ENCODE results near the gene LYST. TPM values are rescaled to one million over a fixed set of nuclear protein-coding genes. Genes with fewer than 3 reads are reported as not detected.

The LYST gene
- total RNA-seq, 1 donor, result 30.4 TPM

- no peak overlapping the region for H3K4me3 ChIP-seq (ENCODE audit: low read depth, low read length)
- TF ChIP-seq, protein P1, sequence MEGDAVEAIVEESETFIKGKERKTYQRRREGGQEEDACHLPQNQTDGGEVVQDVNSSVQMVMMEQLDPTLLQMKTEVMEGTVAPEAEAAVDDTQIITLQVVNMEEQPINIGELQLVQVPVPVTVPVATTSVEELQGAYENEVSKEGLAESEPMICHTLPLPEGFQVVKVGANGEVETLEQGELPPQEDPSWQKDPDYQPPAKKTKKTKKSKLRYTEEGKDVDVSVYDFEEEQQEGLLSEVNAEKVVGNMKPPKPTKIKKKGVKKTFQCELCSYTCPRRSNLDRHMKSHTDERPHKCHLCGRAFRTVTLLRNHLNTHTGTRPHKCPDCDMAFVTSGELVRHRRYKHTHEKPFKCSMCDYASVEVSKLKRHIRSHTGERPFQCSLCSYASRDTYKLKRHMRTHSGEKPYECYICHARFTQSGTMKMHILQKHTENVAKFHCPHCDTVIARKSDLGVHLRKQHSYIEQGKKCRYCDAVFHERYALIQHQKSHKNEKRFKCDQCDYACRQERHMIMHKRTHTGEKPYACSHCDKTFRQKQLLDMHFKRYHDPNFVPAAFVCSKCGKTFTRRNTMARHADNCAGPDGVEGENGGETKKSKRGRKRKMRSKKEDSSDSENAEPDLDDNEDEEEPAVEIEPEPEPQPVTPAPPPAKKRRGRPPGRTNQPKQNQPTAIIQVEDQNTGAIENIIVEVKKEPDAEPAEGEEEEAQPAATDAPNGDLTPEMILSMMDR (IDR thresholded peaks at IDR 0.05; ENCODE audit: insufficient read depth, low read length), result no peak
- no peak for DNase-seq (ENCODE audit: low read depth)
Observed at GRCh38 chr1:235646463-235646862, 220.2 kb downstream of the LYST start.

- no peak overlapping the region for H3K4me3 ChIP-seq (ENCODE audit: low read depth, low read length)
- TF ChIP-seq, protein P1 (IDR thresholded peaks at IDR 0.05; ENCODE audit: insufficient read depth, low read length), result no peak
- no peak for DNase-seq (ENCODE audit: low read depth)
Observed at GRCh38 chr1:235644693-235645305, 221.9 kb downstream of the LYST start.

- no peak for DNase-seq (ENCODE audit: low read depth)
- TF ChIP-seq, protein P1 (IDR thresholded peaks at IDR 0.05; ENCODE audit: insufficient read depth, low read length), result no peak
- H3K4me3 ChIP-seq (ENCODE audit: low read depth, low read length), result no peak overlapping the region
Observed at GRCh38 chr1:235643837-235644692, 222.6 kb downstream of the LYST start.

DNA sequence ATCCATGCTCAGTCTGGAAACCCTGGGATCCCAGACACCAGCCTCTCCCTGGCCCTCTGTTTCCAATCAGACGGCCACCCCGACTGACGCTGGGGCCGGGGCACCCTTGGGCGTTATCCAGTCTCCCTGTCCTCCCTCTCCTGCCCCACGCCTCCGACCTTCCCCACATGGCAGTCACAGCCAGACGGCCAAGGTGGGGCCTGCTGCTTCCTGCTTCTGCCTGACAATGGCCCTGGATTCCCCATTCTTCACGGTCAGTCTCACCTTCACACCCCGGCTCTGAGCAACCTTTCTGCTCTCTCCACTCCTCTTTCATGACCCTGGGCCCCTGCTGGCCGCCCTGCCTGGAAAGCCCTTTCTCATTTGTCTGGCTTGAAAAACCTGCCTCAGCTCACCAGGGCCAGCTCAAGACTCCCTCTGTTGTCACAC lies 223.7 kb downstream of the LYST start:
- DNase-seq (ENCODE audit: low read depth), result no peak
- TF ChIP-seq, protein P1 (IDR thresholded peaks at IDR 0.05; ENCODE audit: insufficient read depth, low read length), result no peak
- no peak overlapping the region for H3K4me3 ChIP-seq (ENCODE audit: low read depth, low read length)

- no peak for DNase-seq (ENCODE audit: low read depth)
- TF ChIP-seq, protein P1 (IDR thresholded peaks at IDR 0.05; ENCODE audit: insufficient read depth, low read length), result no peak
- no peak overlapping the region for H3K4me3 ChIP-seq (ENCODE audit: low read depth, low read length)
Observed at GRCh38 chr1:235642011-235642942, 224.4 kb downstream of the LYST start.

GRCh38 chr1:235640580-235640979 lies 226.1 kb downstream of the LYST start:
- TF ChIP-seq, protein P1 (IDR thresholded peaks at IDR 0.05; ENCODE audit: insufficient read depth, low read length), result no peak
- H3K4me3 ChIP-seq (ENCODE audit: low read depth, low read length), result no peak overlapping the region
- DNase-seq (ENCODE audit: low read depth), result no peak
